Natural killer cell (primary cell): Measurements from ENCODE around the gene ZNF385D. TPM values are rescaled to one million over a fixed set of nuclear protein-coding genes. Genes with fewer than 3 reads are reported as not detected.

Experiments
- ATAC-seq, 3 donors: fragments of 150-1000 bp in 2 of 3; fragments of 200-7000 bp in 1 of 3; cut with Tn5 transposase; 1 replicate in 1 of 3; 2 replicates in 2 of 3; pipeline ENCODE4 v1.10.0; 2021; ENCODE audit warnings: mild to moderate bottlenecking in 2 of 3, moderate library complexity in 2 of 3
- DNase-seq, 2 donors: peaks; one replicate each; pipeline versions ENCODE4 v3.0.0 to v3.0.0-alpha.2; 2013 to 2021; ENCODE audit warnings: mixed read lengths in 1 of 2
- H3K27ac ChIP-seq: one replicate; pipeline ENCODE4 v1.5.1; 2013; ENCODE audit warnings: mild to moderate bottlenecking, low read length
- H3K27me3 ChIP-seq: one replicate; pipeline ENCODE4 v1.6.1; 2013; ENCODE audit warnings: low read length; ENCODE audit not compliant: control insufficient read depth, insufficient read depth
- H3K36me3 ChIP-seq: one replicate; pipeline ENCODE4 v1.6.1; 2013; ENCODE audit warnings: low read length; ENCODE audit not compliant: control insufficient read depth, insufficient read depth
- H3K4me1 ChIP-seq: one replicate; pipeline ENCODE4 v1.6.1; 2013; ENCODE audit warnings: low read length; ENCODE audit not compliant: control insufficient read depth, insufficient read depth
- H3K4me3 ChIP-seq: one replicate; pipeline ENCODE4 v1.5.1; 2013; ENCODE audit warnings: low read length
- H3K9me3 ChIP-seq: one replicate; pipeline ENCODE4 v1.6.1; 2013; ENCODE audit warnings: low read length; ENCODE audit not compliant: control insufficient read depth, insufficient read depth
- H3K27ac Mint-ChIP-seq, 2 donors: one replicate each; pipeline ENCODE4 v1.8.0; 2022; ENCODE audit warnings: mild to moderate bottlenecking in 2 of 2, mixed read lengths in 2 of 2, moderate library complexity in 1 of 2
- H3K27me3 Mint-ChIP-seq, 2 donors: one replicate each; pipeline ENCODE4 v1.8.0; 2022; ENCODE audit warnings: low read depth in 2 of 2, mixed read lengths in 2 of 2
- H3K36me3 Mint-ChIP-seq: one replicate; pipeline ENCODE4 v1.8.0; 2022; ENCODE audit warnings: mixed read lengths
- H3K4me1 Mint-ChIP-seq, 2 donors: one replicate each; pipeline ENCODE4 v1.8.0; 2022; ENCODE audit warnings: mixed read lengths in 2 of 2
- H3K4me3 Mint-ChIP-seq: one replicate; pipeline ENCODE4 v1.8.0; 2022; ENCODE audit warnings: mild to moderate bottlenecking, moderate library complexity, mixed read lengths
- H3K9me3 Mint-ChIP-seq, 2 donors: one replicate each; pipeline ENCODE4 v1.8.0; 2022; ENCODE audit warnings: mixed read lengths in 2 of 2
- CTCF ChIP-seq: fragments of 200-600 bp; IDR thresholded peaks from one replicate; pipeline ENCODE4 v1.8.0; 2022; ENCODE audit warnings: antibody characterized with exemption
- WGBS: methylation state at CpG from one replicate; pipeline ENCODE4 v1.1.7; 2013; ENCODE audit warnings: missing lambda C conversion rate; ENCODE audit not compliant: insufficient coverage; 5-methylcytosine and 5-hydroxymethylcytosine counted together
- intact Hi-C: fragments of 100-400 bp; cut with micrococcal nuclease; formaldehyde crosslinking; loops from one replicate; pipeline ENCODE4 v1.14.2; 2022
- total RNA-seq, 4 donors: library from RNA; stranded (reverse); fragments of 120-200 nt in 1 of 4; gene quantifications; one replicate each; pipeline versions ENCODE4 v1.2.3 to v1.2.4, GENCODE V29; 2013 to 2022

ZNF385D gene
- total RNA-seq, 3 donors from 2014 or later (not counting 1 experiment from before 2014, with no cell fraction given) = 0.02 to 0.31 (median 0.25) TPM

GRCh38 chr3:21599890-21600289, 151.1 kb downstream of the ZNF385D start:
- Histone ChIP-seq H3K27me3 (no peaks in the 10 kb centered on the region), H3K36me3 (no peaks in the 10 kb centered on the region), H3K9me3 (no peaks in the 10 kb centered on the region), H3K27ac (no peak overlapping the region), H3K4me1 (no peaks in the 10 kb centered on the region), H3K4me3 (no peak overlapping the region)
- Mint-ChIP-seq H3K9me3 (peaks cover 20 to 21% of the 10 kb centered on the region in 2 donors), H3K27ac (no peak overlapping the region), H3K4me3 (no peak overlapping the region), H3K4me1 (no peaks in the 10 kb centered on the region), H3K36me3 (peaks cover 6% of the 10 kb centered on the region), H3K27me3 (no peaks in the 10 kb centered on the region)
- no peak for ATAC-seq
- DNase-seq = no peak
- WGBS = 85% methylated on average over 6 of the region's 6 CpGs
- intact Hi-C loops = no loop called here
- TF ChIP-seq CTCF = no peak

GRCh38 chr3:21592828-21593227, 158.2 kb downstream of the ZNF385D start:
- no peak for DNase-seq
- Mint-ChIP-seq H3K36me3 (peaks cover 21% of the 10 kb centered on the region), H3K4me3 (no peak overlapping the region), H3K4me1 (no peaks in the 10 kb centered on the region), H3K9me3 (peaks cover 21 to 32% of the 10 kb centered on the region in 2 donors), H3K27ac (no peak overlapping the region), H3K27me3 (no peaks in the 10 kb centered on the region)
- no peaks in the 10 kb centered on the region for H3K36me3 ChIP-seq
- no peaks in the 10 kb centered on the region for H3K27me3 ChIP-seq
- intact Hi-C loops = no loop called here
- no peaks in the 10 kb centered on the region for H3K9me3 ChIP-seq
- H3K4me1 ChIP-seq = no peaks in the 10 kb centered on the region
- H3K4me3 ChIP-seq = no peak overlapping the region
- WGBS = 80% methylated on average over 4 of the region's 4 CpGs
- no peak for TF ChIP-seq CTCF
- no peak for ATAC-seq
- no peak overlapping the region for H3K27ac ChIP-seq

- 100% methylated on average over 1 of the region's 1 CpG for WGBS
- ATAC-seq = no peak
- no peak for TF ChIP-seq CTCF
- no peaks in the 10 kb centered on the region for H3K36me3 ChIP-seq
- H3K27me3 Mint-ChIP-seq = no peaks in the 10 kb centered on the region
- no peak overlapping the region for H3K4me3 Mint-ChIP-seq
- H3K4me1 Mint-ChIP-seq = no peaks in the 10 kb centered on the region
- intact Hi-C loops = no loop called here
- no peak overlapping the region for H3K27ac Mint-ChIP-seq
- peaks cover 20 to 31% of the 10 kb centered on the region in 2 donors for H3K9me3 Mint-ChIP-seq
- peaks cover 16% of the 10 kb centered on the region for H3K36me3 Mint-ChIP-seq
- no peaks in the 10 kb centered on the region for H3K9me3 ChIP-seq
- no peaks in the 10 kb centered on the region for H3K4me1 ChIP-seq
- no peak overlapping the region for H3K27ac ChIP-seq
- H3K27me3 ChIP-seq = no peaks in the 10 kb centered on the region
- no peak overlapping the region for H3K4me3 ChIP-seq
- no peak for DNase-seq
Observed at GRCh38 chr3:21587894-21588293, 163.1 kb downstream of the ZNF385D start.

GRCh38 chr3:21585216-21585740, 165.7 kb downstream of the ZNF385D start:
- no peak overlapping the region for H3K4me3 ChIP-seq
- H3K36me3 ChIP-seq = no peaks in the 10 kb centered on the region
- Mint-ChIP-seq H3K36me3 (peaks cover 16% of the 10 kb centered on the region), H3K27me3 (no peaks in the 10 kb centered on the region), H3K27ac (no peak overlapping the region), H3K4me3 (no peak overlapping the region), H3K4me1 (no peaks in the 10 kb centered on the region), H3K9me3 (peaks cover 23 to 33% of the 10 kb centered on the region in 2 donors)
- TF ChIP-seq CTCF = no peak
- whole genome bisulfite sequencing = 82% methylated on average over 2 of the region's 3 CpGs
- intact Hi-C loops = no loop called here
- H3K9me3 ChIP-seq = peaks cover 3% of the 10 kb centered on the region
- ATAC-seq = no peak
- no peak overlapping the region for H3K27ac ChIP-seq
- no peak for DNase-seq
- no peaks in the 10 kb centered on the region for H3K4me1 ChIP-seq
- no peaks in the 10 kb centered on the region for H3K27me3 ChIP-seq
